ENCODE results near the gene CBLB. TPM values are rescaled to one million over a fixed set of nuclear protein-coding genes. Genes with fewer than 3 reads are reported as not detected.

The CBLB gene
- total RNA-seq, 4 donors from 2014 or later = 14.8 to 46.4 (median 21.6) TPM

DNA sequence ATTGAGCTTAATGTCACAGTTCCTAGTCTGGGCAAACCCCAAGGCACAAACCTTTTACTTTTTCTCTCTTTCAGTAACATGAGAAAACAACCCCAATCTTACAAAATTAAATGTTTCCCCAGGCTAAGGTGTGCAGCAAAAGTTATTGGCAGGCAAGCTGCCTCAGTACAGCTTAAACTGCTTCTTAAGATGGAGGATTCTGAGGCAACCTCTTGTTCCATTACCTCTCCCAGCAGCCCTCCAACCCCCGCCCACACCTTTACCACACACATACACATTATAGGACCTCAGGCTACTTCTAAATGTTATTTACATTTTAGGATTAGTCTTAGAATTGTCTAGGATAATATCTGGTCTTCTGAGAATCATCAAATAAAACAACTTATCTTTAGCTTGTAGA lies 22.3 kb upstream of the CBLB start:
- Histone ChIP-seq H3K36me3 (no peaks in the 10 kb centered on the region), H3K27me3 (no peaks in the 10 kb centered on the region), H3K4me3 (no peak overlapping the region), H3K9me3 (no peaks in the 10 kb centered on the region), H3K4me1 (no peaks in the 10 kb centered on the region), H3K27ac (no peak overlapping the region)
- ATAC-seq (no peak), DNase-seq (no peak)
- TF ChIP-seq, protein P1, sequence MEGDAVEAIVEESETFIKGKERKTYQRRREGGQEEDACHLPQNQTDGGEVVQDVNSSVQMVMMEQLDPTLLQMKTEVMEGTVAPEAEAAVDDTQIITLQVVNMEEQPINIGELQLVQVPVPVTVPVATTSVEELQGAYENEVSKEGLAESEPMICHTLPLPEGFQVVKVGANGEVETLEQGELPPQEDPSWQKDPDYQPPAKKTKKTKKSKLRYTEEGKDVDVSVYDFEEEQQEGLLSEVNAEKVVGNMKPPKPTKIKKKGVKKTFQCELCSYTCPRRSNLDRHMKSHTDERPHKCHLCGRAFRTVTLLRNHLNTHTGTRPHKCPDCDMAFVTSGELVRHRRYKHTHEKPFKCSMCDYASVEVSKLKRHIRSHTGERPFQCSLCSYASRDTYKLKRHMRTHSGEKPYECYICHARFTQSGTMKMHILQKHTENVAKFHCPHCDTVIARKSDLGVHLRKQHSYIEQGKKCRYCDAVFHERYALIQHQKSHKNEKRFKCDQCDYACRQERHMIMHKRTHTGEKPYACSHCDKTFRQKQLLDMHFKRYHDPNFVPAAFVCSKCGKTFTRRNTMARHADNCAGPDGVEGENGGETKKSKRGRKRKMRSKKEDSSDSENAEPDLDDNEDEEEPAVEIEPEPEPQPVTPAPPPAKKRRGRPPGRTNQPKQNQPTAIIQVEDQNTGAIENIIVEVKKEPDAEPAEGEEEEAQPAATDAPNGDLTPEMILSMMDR (IDR thresholded peaks at IDR 0.05 in 4 of 5, conservative IDR thresholded peaks at IDR 0.05 in 1 of 5) = no peak
- TF ChIP-seq POLR2A (IDR thresholded peaks at IDR 0.05) = no peak
- in situ Hi-C loops (cut with MboI; ENCODE audit: low sequenced_read_pairs in 4 of 4) (no loop called here), intact Hi-C loops (cut with DNase I; ENCODE audit: low total_unique reads) (no loop called here)

DNA sequence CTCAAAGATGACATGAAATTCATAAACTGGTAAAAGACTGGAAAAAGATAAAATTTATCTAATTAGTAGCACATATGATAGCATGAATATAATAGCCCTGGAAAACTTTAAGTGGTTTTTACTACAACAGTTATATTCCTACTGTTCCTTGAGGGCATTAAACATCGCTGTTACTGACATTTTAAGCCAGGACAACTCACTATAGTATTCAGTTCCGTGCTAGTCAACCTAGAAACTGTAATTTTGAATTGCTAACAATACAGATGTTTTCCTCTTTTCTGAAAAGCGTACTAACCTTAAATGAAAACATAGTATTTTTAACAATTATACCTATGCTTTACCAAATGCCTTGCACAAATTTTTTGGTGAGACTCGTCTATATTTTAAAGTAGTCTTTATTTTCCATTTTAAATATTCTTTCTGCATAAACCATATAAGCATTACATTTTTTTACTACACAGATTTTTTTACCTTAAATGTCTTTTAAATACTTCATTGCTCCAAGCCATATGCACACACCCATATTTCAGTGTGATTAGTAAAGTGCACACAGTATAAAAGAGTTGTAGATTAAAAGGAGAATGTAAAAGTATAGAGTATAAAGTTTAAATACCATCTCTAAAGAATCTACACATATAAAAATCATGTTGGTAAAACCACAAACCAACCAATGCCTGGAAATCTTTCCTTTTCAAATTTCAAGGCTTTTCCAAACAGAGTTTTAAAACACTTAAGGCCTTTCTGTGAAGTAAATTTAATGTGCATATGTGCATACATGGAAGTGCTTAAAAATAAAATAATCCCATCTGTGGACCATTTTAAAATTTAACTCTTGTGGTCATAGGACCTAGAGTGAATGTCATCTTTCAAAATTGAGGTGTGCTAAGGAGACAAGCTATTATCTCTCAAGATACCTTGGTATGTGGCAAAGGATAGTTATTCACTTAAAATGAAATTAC lies 20.1 kb upstream of the CBLB start:
- TF ChIP-seq POLR2A (IDR thresholded peaks at IDR 0.05) = no peak
- TF ChIP-seq, protein P1 (IDR thresholded peaks at IDR 0.05 in 4 of 5, conservative IDR thresholded peaks at IDR 0.05 in 1 of 5) = no peak
- intact Hi-C loops (cut with DNase I; ENCODE audit: low total_unique reads) = no loop called here
- DNase-seq (no peak), ATAC-seq (no peak)
- Histone ChIP-seq H3K27ac (no peak overlapping the region), H3K27me3 (no peaks in the 10 kb centered on the region), H3K36me3 (no peaks in the 10 kb centered on the region), H3K4me1 (peaks cover 0 to 5% of the 10 kb centered on the region in 2 donors), H3K9me3 (no peaks in the 10 kb centered on the region), H3K4me3 (no peak overlapping the region)
- in situ Hi-C loops (cut with MboI; ENCODE audit: low sequenced_read_pairs in 4 of 4) = no loop called here

DNA sequence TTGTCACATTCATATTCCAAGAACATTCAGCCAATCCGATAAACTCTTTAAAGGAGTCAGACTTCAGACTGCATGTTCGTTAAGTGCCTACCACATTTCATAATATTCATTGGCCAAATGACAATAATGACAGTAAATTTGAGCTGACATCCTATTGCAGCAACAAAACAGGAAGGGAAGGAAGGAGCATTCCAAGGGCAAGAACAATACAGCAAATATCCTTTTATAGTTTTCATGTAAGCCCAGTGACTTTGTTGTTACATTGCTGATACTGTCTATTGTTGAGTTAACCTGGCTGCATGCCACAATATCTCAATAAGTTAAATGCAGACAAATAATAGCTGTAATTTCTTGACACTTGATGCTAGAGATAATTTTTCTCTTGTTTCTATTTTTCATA lies 16.4 kb upstream of the CBLB start:
- Histone ChIP-seq H3K4me1 (peaks cover 0 to 5% of the 10 kb centered on the region in 2 donors), H3K27me3 (no peaks in the 10 kb centered on the region), H3K9me3 (no peaks in the 10 kb centered on the region), H3K36me3 (no peaks in the 10 kb centered on the region), H3K27ac (no peak overlapping the region), H3K4me3 (no peak overlapping the region)
- intact Hi-C loops (cut with DNase I; ENCODE audit: low total_unique reads) = no loop called here
- in situ Hi-C loops (cut with MboI; ENCODE audit: low sequenced_read_pairs in 4 of 4) = no loop called here
- DNase-seq = no peak
- peak; percentile 56 for ATAC-seq
- TF ChIP-seq POLR2A (IDR thresholded peaks at IDR 0.05) = no peak

DNA sequence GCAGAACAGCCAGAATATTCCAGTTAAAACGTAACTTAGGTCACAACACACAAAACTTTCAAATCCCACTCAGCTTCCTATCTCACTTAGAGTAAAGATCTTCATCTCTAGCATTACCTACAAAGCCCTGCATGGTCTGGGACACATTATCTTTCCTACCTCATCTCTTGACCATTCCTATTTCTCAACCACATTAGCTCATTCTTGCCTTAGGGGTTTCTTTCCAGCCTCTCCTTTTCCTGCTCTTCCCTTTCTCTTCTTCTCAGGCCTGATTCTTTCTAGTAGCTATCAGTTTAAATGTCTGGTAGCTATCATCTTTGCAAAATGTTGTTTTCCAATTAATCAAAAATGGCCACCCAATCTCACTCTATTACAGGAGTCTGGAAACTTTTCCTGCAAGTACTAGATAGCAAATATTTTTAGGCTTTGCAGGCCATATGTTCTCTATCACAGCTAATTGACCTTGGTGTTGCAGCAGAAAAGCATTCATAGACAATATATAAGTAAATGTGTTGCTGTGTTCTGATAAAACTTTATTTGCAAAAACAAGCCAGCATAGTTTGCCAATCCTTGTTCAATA lies 15.1 kb upstream of the CBLB start:
- no peaks in the 10 kb centered on the region for H3K36me3 ChIP-seq
- DNase-seq (no peak), ATAC-seq (no peak)
- intact Hi-C loops (cut with DNase I; ENCODE audit: low total_unique reads) = no loop called here
- no peak overlapping the region for H3K4me3 ChIP-seq
- no peaks in the 10 kb centered on the region for H3K9me3 ChIP-seq
- H3K27me3 ChIP-seq = no peaks in the 10 kb centered on the region
- no peak overlapping the region for H3K27ac ChIP-seq
- no peak for TF ChIP-seq POLR2A (IDR thresholded peaks at IDR 0.05)
- TF ChIP-seq, protein P1 (IDR thresholded peaks at IDR 0.05 in 4 of 5, conservative IDR thresholded peaks at IDR 0.05 in 1 of 5) = no peak
- in situ Hi-C loops (cut with MboI; ENCODE audit: low sequenced_read_pairs in 4 of 4) = no loop called here
- H3K4me1 ChIP-seq = peaks cover 0 to 5% of the 10 kb centered on the region in 2 donors

DNA sequence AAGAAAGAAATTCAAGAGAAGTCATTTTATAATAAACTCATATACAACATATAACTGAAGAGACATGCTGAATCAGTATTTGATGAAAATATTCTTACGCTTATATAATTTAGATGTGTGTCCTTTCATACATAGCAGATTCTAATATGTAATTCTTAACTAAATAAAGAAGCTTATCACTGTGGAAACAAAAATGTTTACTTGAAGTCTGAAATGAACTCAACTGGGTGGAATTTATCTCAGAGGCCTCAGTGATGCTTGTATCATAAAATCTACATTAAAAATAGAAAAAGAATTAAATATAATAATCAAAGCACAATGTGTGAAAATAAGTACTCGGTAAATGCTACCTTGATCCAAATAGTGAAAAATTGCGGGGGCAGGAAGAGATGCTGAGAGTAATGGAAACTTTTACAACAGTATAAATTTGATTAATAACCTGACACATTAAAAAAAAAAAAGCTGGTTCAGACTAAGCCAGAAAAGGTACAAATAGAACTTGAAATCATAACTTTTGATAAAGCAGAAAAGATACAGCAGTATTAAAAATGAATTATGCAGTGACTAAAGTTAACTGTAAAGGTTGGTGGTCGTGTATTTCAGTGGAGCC lies 12.0 kb upstream of the CBLB start:
- no peak overlapping the region for H3K4me3 ChIP-seq
- H3K36me3 ChIP-seq = no peaks in the 10 kb centered on the region
- ATAC-seq (no peak), DNase-seq (no peak)
- intact Hi-C loops (cut with DNase I; ENCODE audit: low total_unique reads) = no loop called here
- TF ChIP-seq, protein P1 (IDR thresholded peaks at IDR 0.05 in 4 of 5, conservative IDR thresholded peaks at IDR 0.05 in 1 of 5) = no peak
- TF ChIP-seq POLR2A (IDR thresholded peaks at IDR 0.05) = no peak
- H3K27me3 ChIP-seq = no peaks in the 10 kb centered on the region
- in situ Hi-C loops (cut with MboI; ENCODE audit: low sequenced_read_pairs in 4 of 4) = no loop called here
- H3K9me3 ChIP-seq = no peaks in the 10 kb centered on the region
- peaks cover 0 to 5% of the 10 kb centered on the region in 2 donors for H3K4me1 ChIP-seq
- no peak overlapping the region for H3K27ac ChIP-seq

Measured in gastrocnemius medialis (tissue), 4 donors.